GM18858 (cell line): ENCODE data around the gene CPSF4L.

Source experiments
- ATAC-seq: cut with Tn5 transposase; IDR thresholded peaks from one replicate; pipeline ENCODE4 v1.9.1; 2021; ENCODE audit not compliant: unreplicated experiment

CPSF4L gene

DNA sequence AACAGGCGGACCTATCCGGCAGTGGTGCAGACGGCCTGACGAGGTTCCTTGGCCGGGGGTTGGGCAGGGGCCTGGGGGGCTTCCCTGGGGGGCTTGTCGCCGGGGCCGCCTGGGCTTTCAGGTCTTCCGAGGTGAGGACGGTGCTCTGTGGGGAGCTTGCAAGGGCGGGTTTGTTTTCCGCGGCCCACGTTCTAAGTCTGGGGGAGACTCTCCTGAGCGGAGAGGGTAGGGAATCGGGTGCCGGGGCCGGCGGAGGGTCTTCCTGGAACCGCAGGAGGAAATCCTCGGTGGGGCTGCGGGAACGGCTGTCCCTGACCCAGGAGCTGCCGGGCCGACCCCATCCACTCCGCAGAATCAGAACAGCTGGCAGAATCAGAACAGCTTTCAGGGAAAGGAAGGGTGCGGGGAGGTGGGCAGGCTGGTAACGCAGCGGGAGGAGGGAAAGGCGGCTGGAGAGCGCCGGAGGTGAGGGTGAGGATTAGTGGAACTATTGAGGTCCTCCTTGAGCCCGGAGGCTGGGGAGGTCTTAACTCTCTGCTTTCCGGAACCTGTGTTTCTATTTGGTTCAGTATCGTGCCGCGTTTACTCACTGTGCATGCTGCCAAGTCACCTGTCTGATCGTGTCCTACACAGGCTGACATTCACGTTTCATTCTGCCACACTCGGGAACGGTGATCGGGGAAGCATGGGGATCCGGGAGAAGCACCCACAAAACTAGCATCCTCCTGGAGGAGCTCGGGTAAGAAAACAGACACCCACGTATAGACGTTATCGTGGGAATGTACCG lies 28.9 kb downstream of the CPSF4L start:
- peak; percentile 19 for ATAC-seq

DNA sequence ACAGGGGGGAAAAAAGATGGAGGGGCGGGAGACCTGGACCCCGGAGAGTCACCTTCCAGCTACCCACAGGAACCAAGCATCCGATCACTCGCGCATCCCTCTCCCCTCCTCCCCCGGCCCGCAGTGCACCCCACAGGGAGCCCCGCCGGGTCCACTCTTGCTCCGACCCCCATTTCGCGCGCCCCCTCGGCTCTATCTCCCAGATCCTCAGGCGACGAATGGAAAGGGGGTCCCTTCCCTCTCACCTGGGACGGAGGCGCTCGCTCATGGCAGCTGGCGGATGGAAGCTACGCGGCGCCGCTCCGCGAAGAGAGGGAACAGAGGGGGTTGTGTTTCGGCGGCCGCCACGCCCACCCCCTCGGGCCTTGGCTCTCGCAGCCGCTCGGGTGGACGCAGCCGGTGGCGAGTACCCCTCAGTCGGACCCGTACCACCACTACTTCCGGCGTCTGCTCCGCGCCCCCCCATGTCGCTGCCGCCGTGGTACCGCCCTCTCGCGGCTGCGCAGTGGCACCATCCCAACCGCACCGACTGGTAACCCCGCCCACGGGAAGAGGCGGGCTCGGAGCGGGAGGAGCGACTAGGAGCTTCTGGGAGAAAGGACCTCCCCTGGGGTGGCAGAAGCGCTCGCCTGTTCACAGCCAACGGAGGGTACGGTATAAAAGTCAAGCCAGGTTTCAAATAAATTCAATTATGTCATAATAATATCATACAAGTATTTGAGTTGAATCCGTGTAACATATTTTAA lies 29.7 kb downstream of the CPSF4L start:
- ATAC-seq: peak; percentile 64

DNA sequence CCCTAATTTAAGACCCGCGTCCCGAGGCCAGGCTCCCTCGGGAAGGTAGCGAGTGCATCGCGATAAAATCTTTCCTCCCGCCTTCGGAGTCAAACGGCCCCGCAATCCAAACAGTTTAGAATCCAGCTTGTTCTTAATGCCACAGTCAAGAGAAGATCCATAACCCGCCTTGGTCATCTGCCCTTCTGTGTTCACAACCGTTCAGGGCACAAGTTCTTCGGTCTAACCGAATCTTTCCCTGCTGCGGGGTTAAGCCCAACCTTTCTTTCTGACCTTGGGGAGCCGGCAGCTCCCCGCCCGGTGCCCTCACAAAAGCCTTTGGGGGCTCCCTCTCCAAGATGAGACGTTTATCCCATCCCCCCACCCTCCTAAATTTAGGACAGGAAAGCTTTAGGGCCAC lies 30.3 kb downstream of the CPSF4L start:
- ATAC-seq: no peak

DNA sequence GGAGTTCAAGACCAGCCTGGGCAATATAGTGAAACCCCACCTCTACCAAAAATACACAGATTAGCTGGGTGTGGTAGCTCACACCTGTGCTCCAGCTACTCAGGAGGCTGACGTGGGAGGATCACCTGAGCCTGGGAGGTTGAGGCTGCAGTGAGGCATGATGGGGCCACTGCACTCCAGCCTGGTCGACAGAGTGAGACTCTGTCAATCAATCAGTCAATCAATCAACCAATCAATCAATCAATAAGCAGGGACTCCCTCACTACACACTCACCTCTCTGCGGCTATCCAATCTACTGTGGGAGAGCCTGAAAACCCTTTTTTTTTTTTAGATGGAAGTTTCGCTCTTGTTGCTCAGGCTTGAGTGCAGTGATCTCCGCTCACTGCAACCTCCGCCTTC lies 31.6 kb downstream of the CPSF4L start:
- no peak for ATAC-seq

DNA sequence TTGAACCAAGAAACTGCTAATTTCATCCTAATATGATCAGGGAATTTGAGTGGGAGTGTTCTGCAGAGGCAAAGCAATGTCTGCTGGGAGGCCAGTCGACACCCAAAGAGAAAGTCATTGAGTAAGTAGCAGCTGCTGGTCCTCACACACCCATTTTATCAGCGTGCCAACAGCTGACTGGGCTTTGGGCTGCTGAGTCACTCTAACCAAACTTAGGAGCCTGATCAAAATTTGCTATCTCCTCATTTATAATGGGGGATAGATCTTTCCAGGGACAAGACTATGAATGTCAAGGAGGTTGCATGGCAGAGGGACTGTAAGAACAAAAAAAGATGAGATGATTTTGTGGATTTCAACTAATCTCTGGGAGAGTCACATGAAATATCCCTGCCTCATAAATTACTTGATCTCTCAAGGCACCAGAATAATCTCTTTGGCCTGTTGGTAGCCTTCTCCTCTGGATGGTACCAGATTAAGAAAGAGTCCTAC lies 32.9 kb downstream of the CPSF4L start:
- no peak for ATAC-seq

DNA sequence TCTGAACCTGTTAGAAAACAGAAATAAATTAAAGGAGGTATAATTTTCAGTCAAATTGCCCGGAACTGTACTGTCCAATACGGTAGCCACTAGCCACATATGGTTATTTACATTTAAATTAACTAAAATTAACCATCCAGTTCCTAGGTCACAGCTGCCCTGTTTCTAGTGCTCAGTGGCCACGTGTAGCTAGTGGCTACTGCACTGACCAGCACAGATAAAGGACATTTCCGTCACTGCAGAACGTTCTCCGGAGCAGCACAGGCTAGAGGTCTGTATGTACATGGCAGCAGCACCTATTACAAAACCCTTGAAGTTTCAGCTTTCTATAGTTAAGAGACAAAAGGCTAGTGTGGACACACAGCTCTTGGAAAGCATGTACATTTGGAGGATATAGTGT lies 33.7 kb downstream of the CPSF4L start:
- ATAC-seq: no peak

DNA sequence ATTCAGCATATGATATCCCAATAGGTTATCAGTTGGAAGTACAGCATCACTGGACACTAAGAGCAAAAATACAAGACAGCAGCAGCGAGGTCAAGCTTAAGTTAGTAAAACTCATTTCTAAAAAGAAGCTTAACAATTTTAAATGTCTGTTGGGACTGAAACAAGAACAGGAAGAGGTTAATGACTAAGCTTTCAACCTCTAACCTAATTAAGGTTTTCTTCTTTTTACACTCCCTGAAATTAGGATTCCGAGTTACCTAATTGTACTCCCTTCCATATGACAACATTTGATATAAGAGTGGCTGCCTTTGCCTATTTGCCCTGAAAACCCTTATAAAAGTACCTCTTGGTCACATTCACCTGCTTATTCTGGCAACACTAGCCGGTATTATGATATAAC lies 34.3 kb downstream of the CPSF4L start:
- ATAC-seq: no peak

DNA sequence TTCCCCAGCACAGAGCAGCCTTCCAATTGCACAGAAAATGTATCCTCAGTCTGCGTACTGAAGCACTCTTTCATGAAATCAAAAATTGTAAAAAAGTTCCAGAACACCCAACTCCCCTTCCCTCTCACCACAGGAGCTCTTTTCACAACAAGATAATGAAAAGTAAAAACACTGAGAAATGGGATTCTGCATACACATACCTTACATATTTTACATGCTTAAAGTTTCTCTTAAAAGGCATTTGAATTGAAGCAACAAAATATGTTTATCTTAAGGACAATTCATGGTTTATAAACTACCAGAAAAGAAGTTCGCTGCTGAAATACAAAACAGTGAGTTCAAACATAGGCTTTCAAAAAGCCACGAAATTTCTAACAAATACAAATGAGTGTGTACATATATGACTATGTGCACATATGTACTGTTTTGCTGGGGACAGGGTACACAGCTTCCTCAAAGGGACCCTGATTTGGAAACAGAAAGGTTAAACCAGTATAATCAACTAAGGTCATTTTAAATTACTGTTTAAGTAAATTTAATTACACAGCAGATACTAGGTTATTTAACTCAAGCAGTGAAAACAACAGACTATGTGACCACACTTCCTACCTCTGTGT lies 35.0 kb downstream of the CPSF4L start:
- ATAC-seq: no peak

DNA sequence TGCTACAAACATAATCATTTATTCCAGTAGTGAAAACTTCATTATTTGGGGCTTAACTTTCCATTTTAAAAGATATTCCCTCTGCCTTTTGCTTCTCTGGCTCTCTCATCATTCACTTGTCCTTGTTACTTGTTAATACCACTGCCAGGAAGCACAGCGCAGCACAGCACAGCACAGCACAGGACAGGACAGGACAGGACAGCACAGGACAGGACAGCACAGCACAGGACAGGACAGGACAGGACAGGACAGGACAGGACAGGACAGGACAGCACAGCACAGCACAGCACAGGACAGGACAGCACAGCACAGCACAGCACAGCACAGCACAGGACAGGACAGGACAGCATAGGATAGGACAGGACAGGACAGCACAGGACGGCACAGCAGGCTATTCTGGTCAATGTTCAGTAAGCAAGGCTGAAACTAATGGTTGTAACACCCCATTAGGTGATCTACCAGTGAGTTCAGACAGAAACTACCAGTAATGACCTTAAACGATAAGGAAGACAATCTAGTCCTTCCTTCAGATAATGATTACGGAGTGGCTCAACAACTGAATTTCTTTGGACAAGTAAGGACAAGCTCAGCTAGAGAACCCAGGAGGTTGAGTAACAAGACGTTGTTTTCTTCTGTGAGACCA lies 36.9 kb downstream of the CPSF4L start:
- ATAC-seq: no peak

DNA sequence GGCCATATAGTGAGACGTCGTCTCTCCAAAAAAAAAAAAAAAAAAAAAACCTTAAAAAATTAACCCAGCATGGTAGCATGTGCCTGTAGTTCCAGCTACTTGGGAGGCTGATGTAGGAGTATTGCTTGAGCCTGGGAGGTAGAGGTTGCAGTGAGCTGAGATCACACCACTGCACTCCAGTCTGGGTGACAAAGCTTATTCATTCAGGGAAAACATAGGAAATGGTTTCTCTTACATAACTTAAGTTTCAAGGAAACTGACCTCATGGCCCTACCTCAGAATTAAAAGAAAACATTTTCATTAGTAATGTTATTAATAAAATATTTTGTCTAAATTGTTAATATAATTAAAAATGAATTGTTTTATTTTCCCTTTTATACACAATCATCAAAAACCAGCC lies 37.4 kb downstream of the CPSF4L start:
- no peak for ATAC-seq

DNA sequence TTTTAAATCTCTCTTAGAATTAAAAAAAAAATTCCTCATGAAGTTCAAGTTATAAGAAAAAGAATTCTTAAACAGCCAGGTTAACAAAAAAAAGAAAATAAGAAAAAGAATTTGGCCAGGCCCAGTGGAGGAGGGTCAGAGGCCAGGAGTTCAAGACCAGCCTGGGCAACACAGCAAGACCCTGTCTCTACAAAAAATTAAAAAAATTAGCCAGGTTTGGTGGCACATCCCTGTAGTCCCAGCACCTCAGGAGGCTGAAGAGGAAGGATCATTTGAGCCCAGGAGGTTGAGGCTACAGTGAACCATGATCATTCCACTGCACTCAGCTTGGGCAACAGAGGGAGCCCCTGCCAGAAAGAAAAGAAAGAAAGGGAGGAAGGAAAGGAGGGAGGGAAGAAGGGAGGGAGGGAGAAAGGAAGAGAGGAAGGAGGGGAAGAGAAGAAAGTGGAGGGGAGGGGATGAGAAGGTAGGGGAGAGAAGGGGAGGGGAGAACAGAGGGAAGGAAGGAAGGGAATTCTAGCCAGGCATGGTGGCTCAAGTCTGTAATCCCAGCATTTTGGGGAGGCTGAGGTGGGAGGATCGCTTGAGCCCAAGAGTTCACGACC lies 38.0 kb downstream of the CPSF4L start:
- ATAC-seq: no peak

DNA sequence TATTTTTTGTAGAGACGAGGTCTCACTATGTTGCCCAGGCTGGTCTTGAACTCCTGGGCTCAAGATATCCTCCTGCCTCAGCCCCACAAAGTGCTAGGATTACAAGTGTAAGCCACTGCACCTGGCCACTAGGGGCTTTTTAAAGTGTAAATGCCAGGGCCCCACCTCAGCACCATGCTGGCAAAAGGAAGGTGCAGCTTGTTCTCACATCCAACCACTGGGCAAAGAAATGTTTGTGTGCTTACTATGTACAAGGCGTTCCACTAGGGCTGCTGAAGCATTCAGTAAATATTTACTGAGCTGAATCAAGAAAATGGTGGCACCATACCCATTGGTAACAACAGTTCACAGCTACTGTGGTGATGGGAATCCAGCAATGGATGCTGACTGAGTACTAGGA lies 46.2 kb downstream of the CPSF4L start:
- ATAC-seq: no peak

DNA sequence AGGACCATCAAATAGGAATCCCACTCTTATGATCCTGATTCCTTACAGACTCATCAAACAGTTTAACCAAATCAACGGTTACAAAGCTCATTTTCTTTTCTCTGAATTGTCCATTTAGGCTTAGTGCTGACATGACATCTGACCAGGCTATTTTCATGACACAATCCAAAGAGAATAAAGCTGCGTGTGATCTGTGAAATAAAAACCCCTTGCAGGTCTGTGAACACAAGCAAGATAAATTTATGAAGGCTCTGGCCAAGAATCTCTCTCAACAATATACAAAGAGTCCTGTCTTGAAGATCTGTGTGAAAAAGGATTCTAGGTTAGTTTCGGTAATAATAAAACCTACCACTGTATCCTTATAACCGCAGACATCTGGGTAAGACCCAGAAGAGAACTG lies 46.8 kb downstream of the CPSF4L start:
- ATAC-seq: no peak

DNA sequence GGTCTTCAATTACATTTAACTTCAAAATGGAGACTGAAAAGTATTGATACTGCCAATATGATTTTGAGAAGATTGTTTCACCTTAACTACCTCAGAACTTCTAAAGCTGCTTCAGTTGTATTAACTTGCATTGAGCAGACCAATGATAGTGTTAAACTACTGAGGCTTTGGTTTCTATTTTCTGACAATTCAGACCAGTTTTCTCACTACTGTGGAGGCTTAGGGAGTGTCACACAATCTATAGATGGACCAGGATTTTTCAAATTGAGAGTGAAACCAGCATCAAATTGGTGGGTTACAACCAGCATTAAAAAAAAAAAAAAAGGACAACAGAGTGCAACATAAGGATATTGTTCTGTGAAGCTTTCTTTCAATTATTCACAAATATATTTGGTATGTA lies 47.7 kb downstream of the CPSF4L start:
- no peak for ATAC-seq

DNA sequence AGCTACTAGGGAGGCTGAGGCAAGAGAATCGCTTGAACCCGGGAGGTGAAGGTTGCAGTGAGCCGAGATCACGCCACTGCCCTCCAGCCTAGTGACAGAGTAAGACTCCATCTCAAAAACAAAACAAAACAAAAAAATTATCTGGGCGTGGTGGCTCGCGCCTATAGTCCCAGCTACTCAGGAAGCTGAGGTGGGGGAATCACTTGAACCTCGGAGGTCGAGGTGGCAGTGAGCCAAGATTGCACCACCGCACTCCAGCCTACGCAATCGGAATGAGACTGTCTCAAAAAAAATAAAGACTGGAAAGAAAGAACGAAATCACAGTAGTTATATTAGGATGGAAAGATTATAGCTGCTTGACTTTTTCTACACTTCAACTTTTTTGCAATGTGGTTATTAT lies 49.9 kb downstream of the CPSF4L start:
- no peak for ATAC-seq

DNA sequence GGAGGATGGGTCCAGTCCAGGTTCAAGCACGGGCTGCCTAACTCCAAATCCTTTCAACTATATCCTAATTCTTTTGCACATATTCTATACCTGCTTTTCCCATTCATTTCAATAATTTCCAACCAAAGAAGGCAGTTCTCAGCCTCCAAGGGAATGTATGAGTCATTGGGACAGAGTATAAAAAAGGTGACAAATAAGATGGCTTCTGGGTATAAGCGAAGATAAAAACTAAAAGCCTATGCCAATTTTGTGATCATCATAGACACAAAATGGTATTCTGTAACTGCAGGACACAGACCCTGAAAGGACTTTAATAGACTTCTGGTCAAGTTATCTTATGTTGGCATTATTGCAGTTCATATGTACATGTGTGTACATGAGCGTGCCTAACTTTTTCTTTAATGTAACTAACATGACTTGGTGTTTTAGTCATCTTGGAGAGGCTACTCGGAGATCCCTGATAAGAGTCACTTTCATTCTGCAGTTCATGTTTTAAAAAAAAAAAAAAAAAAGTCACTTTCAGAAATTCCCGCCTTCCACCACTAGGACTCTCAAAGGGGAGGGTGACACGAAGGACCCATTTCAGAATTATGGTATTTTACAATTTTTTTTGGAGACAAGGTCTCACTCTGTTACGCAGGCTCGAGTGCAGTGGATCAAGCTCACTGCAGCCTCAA lies 51.5 kb downstream of the CPSF4L start:
- ATAC-seq: no peak

DNA sequence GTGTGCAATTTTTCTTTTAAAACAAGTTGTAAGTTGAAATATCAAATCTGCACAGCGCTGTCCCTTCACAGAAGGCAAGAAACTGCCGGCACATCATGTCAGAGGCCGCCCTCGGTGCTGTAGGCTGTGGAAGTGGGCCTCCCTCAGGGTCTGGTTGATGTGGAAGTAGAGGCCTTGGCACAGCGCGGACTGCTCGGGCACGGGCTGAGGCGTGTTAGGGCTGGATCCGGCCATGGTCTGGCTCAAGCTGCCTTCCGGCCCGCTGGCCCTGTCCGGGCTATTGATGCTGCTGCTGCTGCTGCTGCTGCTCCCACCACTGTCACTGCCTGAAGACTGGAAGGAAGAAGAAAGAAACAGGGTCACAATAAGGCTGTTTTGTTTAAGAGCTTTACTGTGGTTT lies 52.2 kb downstream of the CPSF4L start:
- no peak for ATAC-seq

DNA sequence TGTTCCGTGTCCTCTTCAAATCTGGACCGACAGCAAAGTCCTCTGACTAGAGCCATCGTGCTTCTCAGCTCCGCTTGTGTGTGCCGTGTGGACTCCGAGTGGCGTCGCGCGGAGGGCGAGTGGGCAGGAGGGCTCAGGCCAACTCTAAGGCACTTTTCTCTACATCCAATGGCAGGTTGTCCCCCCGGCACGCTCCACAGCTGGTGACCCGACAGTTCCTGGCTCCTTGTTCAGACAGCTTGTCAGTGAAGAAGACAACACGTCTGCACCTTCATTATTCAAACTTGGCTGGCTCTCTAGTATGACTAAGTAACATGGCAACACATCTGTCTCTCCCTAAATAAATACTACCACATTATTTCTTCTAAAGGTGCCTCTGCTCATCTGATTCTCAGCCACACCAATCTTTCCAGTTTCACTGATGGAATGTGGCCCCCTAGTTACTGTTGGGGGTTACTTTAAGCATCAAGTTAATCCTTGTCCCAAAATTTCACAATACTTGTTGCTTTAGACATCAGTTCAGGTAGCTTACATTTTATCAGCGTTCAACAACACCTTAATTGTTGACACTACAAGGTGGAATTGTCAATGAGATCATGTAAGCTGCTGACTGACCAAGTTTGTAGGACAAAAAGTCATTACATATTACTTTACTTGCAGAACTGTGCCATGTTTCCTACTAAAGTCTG lies 53.4 kb downstream of the CPSF4L start:
- no peak for ATAC-seq

DNA sequence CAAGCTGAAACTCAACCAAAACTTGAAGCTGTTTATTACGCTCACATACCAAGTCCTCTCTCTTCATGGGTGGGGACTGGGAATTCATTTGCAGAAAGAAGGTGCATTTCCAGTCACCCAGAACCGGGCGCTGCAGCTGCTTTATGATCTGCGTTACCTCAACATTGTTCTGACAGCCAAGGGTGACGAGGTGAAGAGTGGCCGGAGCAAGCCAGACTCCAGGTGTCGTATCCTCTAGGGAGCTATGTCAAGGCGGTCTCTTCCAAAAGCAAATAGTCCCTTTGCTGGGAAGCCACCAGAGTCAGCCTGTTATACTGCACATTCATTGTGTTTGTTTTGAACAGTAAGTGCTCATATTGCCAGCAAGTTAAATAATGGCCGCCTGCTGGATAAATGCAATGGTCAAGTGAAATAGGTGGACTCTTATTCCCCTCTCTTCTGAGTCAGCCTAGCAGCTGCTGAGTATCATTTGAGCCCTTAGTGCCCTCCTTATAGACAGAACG lies 56.2 kb downstream of the CPSF4L start:
- no peak for ATAC-seq
